HG03045 (cell line): ENCODE measurements around the gene PHTF1.

ENCODE experiments used
- ATAC-seq: cut with Tn5 transposase; IDR thresholded peaks from one replicate; pipeline ENCODE4 v1.9.1; 2021; ENCODE audit warnings: mild to moderate bottlenecking, moderate library complexity; ENCODE audit not compliant: unreplicated experiment

PHTF1 gene

GRCh38 chr1:113670650-113671049, 88.6 kb downstream of the PHTF1 start:
- ATAC-seq = no peak

GRCh38 chr1:113669988-113670387, 89.3 kb downstream of the PHTF1 start:
- no peak for ATAC-seq

GRCh38 chr1:113666126-113666525, 93.2 kb downstream of the PHTF1 start:
- no peak for ATAC-seq

- no peak for ATAC-seq
These were observed 94.2 kb downstream of the PHTF1 start for GRCh38 chr1:113665071-113665470.

- ATAC-seq = no peak
These were observed 95.9 kb downstream of the PHTF1 start for GRCh38 chr1:113663165-113663951.

GRCh38 chr1:113662101-113662500, 97.2 kb downstream of the PHTF1 start:
- ATAC-seq = no peak

- no peak for ATAC-seq
These were observed 99.2 kb downstream of the PHTF1 start for GRCh38 chr1:113660088-113660487.

- ATAC-seq = no peak
These were observed 99.7 kb downstream of the PHTF1 start for GRCh38 chr1:113659556-113659955.

- ATAC-seq = no peak
These were observed 100.3 kb downstream of the PHTF1 start for GRCh38 chr1:113659035-113659434.

GRCh38 chr1:113657556-113658063, 101.7 kb downstream of the PHTF1 start:
- no peak for ATAC-seq

- ATAC-seq = no peak
These were observed 102.2 kb downstream of the PHTF1 start for GRCh38 chr1:113657126-113657525.

- ATAC-seq = no peak
These were observed 104.4 kb downstream of the PHTF1 start for GRCh38 chr1:113654883-113655282.

- ATAC-seq = no peak
These were observed 105.5 kb downstream of the PHTF1 start for GRCh38 chr1:113653741-113654140.

GRCh38 chr1:113652771-113653170, 106.5 kb downstream of the PHTF1 start:
- no peak for ATAC-seq

GRCh38 chr1:113648478-113648877, 110.8 kb downstream of the PHTF1 start:
- no peak for ATAC-seq

- ATAC-seq = no peak
These were observed 112.1 kb downstream of the PHTF1 start for GRCh38 chr1:113647164-113647563.
